Myocyte (in vitro differentiated cells): Measurements from ENCODE around the gene FAM13B. TPM values are rescaled to one million over a fixed set of nuclear protein-coding genes. Genes with fewer than 3 reads are reported as not detected.
A peak's percentile ranks its signal among the peaks of the same experiment; 100 is the strongest.
"Not testable (repeated sequence)": the region's sequence is repeated elsewhere in the genome, so short reads cannot be mapped to it uniquely, and the experiment has no call there.

ENCODE experiments used
- DNase-seq: peaks from one replicate; pipeline ENCODE4 v3.0.0-alpha.2; 2012; ENCODE audit warnings: low read depth
- polyA plus RNA-seq: library from polyadenylated mRNA; unstranded; fragments of >200 nt; gene quantifications from one replicate; pipeline ENCODE4 v1.2.1, GENCODE V29; 2012; ENCODE audit warnings: missing spikeins
- total RNA-seq: library from RNA; depleted of rRNA; stranded (reverse); fragments of >200 nt; gene quantifications from 2 replicates; pipeline ENCODE4 v1.2.3, GENCODE V29; 2014

FAM13B gene
- total RNA-seq = 14.0 and 20.6 TPM in 2 replicates
- 18.9 TPM for polyA plus RNA-seq

DNA sequence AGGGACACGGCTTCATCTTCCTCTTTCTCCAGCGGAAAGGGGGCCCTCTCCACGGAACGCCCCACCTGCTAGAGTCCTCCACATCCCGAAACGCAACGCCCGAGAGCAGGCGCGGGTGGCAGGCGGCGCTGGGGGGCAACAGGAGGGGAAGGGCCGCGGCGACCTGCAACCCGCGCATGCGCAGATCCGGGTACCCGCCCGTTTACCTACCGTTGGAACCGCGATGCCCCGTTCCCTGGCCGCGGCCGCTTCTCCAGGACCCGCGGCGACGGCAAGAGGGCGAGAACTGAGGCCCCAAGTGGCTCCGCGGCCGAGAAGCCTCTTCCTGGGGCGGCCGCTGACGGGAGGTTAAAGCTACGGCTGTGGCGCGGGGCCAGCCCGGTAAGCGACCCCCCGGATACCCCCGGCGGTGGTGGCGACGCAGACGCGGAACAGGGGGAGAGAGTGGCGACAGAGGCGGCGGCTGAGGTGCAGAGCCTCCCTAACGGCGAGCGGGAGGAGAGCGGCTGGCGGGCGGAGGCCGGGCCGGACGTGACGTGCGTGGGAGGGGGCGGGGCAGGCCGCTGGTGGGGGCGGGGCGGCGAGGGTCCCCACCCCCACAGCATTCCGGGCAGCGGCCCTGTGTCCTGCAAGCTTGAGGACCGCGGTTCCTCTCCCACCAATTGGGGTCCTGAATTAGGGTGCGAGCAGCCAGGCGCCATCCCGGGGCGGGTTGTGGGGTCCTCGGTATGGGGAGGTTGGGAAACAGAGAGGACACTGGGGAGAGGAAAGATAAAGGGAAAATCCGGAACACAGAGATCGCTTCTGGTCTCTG, at the start of gene FAM13B:
TSS of gene FAM13B (minus strand) at position 508 of the 814 bp plus-strand sequence. CDS start 13,968 bp downstream, outside the sequence.
- peak; percentile 70 for DNase-seq

DNA sequence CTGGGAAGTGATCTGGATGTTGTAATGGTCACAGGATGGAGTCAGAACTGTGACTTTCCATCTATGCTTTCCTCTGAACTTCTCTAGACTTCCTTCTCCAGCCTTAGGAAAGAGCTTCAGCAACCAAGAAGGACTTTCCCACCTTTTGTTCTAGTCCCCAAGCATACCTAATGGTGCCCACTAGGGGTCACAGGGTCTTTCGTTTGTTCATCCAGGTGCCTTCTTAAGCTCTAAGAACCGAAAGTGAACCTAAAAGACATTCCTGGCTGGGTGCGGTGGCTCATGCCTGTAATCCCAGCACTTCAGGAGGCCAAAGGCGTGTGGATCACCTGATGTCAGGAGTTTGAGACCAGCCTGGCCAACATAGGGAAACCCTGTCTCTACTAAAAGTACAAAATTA, 49.2 kb upstream of the FAM13B start:
- DNase-seq = no peak

DNA sequence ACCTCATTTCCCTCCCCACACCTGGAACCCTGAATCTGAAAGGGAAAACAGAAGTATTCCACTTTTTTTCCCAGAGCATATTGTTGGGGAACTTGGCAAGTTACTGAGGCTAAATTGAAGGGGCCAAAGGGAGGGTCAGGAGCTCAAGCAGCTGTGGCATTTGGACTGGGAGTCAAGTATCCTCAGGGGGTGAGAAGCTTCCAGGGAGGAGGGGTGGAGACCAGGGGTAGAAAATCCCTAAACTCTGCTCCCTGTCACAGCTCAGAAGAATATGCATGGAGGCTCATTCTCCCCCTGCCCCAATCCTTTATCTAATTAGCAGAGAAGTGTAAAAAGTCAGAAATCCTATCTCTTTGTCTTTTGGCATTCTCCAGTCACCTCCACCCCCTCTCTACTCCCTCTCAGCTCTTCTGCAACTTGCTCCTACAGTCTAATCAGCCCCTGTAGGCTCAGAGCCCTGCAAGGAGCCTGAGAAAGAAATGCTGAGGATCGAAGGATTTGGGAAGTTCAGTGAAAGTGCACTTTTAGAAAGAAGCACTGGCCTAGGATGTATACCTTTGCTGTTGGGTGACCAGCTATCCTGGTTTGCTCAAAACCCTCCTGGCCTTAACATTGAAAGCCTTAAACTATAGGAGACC, 45.2 kb upstream of the FAM13B start:
- DNase-seq = no peak

DNA sequence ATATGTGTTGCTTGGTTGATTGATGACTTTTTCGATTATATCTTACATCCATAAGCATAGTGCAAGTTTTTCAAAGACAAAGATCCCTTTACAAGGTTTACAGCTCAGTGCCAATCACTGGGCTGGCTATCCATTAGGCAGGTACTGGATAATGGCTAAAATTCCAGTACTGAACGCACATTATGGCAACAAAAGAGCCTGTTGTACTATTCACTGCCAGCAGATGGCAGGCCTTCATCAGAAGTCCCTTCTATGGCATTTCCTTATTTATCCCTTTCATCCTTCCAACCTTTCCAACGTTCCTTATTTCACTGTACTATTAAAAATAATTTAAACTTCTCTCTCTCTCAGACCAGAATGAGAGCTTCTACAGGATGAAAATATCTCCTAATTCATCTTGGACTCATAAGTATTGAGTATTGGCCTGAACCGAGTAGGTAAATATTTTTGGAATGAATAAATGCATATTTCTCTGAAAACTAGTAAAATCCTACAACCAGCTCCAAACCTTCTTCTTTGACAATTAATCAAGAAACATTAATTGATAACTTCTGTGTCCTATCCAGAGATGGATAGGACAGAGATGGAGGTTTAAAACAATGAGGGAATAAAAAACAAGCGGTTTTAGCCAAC, 44.3 kb upstream of the FAM13B start:
- DNase-seq = peak; percentile 67

DNA sequence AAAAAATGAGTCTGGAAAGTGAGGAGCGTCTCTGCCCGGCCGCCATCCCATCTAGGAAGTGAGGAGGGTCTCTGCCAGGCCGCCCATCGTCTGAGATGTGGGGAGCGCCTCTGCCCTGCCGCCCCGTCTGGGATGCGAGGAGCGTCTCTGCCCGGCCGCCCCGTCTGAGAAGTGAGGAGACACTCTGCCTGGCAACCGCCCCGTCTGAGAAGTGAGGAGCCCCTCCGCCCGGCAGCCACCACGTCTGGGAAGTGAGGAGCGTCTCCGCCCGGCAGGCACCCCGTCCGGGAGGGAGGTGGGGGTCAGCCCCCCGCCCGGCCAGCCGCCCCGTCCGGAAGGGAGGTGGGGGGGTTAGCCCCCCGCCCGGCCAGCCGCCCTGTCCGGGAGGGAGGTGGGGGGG, 37.1 kb upstream of the FAM13B start:
- DNase-seq = not testable (repeated sequence)

DNA sequence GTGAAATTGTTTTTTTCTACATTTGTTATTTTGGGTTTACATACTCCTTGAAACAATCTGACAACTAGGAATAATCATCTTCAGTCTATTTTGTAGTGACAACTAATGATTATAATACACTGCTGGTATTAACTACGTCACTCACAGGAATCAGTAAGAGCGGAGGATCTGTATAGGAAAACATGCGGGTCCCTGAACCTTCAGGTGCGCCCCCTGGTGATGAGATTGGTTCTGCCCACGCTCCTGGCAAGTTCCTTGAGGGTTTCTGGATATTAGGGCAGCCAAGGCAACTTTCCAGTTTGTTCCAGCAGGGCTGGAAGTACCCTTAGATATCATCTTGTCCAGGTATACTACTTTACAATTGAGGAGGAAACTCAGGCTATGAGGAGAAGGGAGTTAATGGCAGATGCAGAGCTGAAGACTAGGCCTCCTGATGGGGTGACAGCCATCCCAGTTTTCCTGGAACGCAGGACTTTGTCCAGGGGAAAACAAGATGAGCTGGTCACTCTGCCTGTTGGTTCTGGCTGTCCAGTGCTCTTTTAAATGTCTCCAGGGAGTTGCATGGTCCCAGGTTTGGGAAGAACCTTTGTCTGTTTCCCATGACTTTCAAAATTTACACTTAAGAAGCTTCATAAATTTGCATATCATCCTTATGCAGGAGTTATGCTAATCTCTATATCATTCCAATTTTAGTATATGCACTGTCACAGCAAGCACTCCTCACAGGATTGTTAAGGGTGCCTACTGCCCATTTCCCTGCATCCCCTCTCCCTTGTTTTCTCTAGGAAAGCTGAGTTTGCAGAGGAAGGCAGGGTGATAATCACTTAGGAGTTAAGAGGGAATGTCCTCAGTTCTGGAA, 36.1 kb upstream of the FAM13B start:
- peak; percentile 80 for DNase-seq

DNA sequence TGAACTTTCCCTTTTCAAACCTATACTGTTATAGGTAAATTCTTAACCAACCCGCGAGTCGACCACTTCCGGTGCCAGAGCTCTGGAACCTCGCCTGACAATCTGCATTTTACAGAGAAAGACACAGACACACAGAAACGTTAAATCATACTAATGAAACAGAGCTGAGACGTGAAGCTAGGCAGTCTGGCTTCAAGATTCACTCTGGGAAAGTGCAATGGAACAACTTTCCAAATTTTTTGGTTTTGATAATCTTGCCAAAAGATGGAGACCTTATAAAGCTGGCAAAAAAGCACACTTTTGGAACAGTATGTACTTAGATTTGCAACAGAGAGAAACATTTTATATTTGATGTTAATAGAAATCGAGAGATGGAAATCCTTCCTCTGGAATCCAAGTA, 35.1 kb upstream of the FAM13B start:
- no peak for DNase-seq

DNA sequence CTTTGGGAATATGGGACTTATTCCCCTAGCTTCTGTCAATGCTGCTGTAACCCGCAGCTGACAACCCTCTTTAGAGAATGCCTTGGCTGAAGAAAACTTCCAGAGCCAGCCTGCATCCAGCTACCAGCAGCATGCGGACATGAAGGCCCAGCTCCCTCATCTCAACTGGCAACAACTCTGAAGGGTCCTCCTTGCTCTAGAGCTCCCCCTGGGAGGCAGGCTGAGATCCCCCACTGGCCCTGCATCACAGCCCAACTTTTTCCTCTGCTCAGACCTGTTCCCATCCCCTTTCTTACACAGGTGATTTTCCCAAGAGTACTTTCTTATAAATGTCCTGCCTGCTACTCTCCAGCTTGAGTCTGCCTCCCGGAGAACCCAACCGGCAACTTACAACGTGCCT, 32.2 kb upstream of the FAM13B start:
- no peak for DNase-seq

DNA sequence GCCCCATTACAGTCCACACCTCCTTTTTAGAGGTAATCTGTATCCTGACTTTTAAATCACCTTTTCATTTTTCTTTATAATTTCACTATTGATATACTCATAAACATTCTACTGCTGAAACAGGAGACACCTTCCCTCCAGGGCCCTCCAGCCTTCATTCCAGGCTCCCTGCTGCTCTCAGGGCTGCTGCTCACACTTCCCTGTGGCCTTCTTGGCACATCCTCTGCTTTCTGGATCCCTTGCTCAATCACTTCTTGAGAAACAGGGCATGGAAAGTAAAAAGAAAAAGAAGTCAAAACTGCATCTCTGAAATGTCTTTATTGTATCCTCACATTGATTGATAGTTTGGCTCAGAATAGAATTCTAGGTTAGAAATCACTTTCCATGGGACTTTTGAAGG, 31.6 kb upstream of the FAM13B start:
- DNase-seq = no peak

DNA sequence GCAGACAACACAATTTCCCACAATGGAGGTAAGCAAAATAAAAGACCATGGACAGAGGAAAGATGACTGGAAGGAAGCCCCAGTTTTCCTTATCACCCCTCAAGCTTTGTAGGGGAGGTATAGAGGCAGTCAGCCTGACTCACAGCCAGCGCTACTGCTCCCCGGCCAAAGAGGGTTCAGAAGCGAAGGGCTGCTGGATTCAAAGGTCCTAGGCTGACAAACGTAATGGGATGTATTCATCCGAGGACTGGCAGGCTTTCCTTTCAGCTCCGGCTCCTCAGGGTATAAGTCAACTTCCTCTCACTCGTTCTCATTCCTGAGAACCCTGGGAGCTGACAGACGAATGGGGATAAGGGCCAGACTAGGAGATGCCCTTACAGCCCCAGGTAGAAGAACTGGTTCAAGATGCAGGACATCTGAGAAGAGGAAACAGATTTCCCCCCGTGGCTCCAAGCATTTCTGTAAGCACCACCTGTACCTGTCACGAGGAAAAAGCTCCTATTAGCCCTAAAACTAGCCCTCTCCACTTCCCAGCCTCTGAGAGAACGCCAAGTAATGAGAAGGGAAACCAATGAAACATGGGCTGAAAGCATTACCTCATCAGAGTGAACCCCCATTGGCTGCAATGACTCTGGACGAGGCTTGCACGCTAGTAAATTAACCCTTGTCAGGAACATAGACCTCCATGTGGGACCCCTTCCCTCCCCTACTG, 22.1 kb upstream of the FAM13B start:
- no peak for DNase-seq

DNA sequence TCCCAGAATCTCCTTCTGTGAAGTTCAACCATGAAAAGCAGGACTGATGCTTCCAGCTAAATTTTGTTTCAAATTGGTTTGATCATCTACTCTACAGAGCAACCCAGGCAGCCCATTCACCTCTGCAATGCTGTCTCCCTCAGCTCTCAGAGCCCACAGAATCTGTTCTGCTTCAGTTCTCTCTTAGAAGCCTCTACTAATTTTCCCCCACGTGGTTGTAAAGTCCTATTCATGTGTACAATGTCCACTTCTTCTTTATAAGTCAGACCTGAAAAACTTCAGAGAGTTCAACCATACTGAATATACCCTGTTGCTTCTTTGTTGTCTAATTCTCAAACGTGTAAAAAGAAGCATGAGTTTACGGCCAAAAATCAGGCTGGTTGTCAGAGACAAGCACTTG, 21.3 kb upstream of the FAM13B start:
- no peak for DNase-seq

DNA sequence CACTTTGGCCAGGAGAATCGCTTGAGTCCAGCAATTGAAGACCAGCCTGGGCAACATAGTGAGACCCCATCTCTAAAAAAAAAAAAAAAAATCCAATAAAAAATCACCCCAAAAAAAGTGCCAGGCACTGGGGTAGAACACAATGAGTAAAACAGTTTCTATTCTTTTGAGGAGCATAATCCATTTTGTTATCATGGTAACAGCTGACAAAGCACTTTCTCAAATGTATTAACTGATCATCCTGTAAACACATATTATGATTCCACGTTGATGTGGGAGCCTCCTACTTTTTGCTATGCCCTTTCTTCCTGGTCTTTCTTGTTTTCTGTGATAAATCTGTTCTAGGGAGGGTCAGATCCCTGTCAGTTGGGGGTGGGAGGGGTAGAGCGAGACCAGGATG, 20.7 kb upstream of the FAM13B start:
- no peak for DNase-seq

DNA sequence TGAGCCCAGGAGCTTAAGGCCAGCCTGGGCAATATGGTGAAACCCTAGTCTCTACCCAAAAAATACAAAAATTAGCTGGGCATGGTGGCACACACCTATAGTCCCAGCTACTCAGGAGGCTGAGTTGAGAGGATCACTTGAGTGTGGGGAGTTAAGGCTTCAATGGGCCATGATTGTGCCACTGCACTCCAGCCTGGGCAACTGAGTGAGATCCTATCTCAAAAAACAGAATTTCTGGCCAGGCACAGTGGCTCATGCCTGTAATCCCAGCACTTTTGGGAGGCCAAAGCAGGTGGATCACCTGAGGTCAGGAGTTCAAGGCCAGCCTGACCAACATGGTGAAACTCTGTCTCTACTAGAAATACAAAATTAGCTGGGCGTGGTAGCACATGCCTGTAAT, 19.8 kb upstream of the FAM13B start:
- DNase-seq = not testable (repeated sequence)

DNA sequence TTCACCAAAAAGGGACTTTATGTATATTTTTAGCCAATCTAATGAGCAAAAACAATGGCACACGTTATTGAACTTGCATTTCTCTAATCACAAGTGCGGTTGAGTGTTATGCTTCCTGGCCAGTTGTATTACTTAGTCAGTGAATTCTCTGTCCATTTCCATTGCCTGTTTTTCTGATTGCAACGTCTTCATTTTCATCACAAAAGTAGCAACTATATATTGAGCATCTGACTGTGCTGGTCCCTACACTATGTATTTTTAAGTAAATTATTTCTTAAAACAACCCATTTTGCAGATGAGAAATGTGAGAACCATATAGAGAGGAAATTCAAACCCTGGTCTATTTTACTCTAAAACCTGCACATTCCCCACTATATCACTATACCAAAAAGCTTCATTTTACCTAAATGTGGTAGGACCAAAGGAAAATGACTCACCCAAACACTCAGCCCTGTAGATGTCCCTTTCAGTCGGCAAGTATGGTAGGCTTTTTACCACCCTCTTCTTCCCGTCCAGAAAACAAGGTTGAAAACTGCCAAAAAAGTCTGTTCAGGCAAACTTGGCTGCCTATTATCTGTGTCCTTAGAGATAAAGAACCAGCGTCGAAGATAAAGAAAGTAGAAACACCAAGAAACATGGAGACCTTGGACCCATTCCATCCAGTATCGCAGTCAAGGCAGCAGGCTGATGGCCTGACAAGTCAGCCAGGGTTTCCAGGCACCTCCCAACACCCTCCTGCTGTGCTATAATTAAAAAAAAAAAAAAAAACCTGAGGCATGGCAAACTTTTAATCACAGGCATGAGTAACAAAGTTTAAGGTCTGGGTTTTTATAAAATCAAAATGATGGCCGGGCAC, 18.8 kb upstream of the FAM13B start:
- no peak for DNase-seq

DNA sequence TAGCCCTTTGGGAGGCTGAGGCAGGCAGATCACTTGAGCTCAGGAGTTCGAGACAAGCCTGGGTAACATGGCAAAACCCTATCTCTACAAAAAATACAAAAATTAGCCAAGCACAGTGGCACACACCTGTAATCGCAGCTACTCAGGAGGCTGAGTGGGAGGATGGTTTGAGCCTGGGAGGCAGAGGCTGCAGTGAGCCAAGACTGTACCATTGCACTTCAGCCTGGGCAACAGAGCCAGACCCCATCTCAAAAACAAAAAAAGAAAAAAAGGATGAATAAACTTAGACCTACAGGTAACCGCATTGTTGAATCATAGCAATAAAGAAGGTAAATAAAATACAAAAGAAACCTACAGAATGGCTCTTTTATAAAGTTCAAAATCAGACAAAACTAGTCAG, 12.4 kb upstream of the FAM13B start:
- DNase-seq = not testable (repeated sequence)

DNA sequence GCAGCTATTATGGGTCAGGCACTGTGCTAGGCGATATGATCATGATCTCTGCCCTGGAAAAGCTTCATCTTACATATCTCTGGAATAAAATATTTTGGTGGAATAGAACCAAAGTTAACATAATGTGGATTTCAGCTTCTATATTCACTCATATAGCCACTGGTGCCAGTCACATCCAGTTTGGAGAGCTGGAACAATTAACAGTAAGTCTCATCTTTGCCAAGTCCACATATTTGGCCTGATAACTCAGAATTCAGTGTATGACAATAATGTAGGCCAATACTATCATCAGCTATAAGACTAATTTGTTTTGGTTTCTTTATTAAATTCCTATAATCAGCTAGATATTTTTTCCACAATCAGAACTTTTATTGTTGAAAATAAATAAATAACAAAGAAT, 5.9 kb upstream of the FAM13B start:
- DNase-seq = no peak

DNA sequence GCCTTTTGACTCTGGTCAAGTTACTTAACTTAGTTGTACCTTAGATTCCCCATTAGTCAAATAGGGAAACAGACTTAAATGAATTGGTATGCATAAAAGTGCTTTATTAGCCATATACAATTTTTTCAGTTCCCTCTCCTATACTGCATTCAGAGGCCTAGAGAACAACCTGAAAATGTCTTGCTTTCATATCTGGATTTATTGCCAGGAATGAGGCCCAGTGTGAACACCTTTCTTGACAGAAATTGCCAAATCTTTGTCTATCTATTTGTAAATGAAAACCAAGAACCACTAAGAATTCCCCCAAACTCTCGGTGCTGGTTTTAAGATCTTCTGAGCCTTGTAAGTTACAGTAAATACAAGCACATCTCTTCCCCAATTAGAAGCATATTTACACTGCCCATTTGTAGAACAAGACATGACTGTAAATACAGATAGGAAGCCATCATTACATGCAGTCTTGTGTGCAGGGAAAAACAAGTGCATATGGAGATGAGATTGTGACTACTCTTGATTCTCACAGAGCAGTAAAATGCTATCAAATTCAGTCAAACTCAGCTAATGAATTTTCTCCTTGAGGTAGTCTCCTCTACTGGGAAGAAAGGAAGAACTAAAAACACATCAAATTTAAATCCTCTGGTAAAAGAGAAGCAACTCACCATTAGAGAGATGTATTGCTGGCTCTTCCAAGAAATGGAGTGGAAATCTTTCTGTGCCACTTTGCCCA, 5.2 kb upstream of the FAM13B start:
- DNase-seq = no peak

DNA sequence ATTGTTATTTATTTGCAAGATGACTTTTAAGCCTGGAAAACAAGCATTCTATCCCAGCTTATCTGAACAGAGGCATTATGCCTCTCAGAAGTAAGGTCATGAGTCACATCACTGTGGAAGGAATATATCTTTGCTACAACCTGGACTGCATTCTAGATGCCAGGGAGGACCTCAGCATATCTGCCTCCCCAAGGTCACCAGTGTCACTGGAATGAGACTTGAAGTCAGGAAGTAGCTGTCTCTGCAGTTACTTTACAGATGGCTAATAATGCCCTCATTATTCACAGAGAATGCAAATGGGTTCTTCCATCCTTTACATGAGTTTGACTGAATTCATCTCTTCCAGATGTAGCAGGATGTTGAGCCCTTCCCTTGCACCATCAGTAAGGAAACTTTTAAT, 4.4 kb upstream of the FAM13B start:
- DNase-seq = no peak
